Measurements from ENCODE around the gene PAAF1.

The PAAF1 gene

DNA sequence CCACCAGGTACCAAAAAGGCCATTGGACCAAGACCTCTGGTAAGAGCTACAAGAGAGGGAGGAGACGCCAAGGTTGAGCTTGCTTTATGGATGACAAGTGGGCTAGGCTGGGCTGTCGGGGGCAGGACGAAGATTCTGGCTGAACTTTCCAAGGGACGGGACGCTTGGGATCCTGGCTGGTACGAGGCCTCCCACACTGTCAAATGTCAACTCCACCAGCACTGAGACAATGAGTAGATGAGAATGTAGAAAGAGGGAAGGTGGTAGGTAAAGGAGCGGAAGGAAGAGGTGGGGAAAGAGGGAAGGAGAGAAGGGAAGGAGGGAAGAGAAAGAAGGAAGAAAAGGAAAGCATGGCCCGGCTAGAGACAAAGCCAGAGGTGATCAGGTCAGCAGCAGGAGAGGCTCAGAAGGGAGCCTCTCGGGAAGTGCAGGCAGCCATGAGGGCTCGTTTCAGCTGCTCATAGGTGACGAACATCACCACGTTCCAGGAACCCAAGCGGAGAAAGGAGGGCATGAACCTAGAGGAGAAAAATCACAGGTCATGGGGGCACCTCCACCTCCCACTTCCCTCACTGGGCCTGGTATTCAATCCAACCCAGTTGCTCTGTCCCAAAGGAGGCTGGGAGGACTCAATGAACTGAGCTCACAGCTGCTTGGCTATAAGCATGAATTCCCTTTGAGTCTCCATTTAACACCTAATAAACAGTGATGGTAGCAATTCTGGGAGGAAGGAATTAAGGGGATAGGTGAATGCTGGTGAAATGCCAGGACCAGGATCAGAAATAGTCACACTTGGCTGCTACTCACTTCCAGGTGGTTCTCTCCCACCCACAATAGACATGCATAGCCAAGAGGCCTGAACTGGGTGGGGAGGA is 98.0 kb downstream of the PAAF1 start:
- DNase-seq, result no peak

DNA sequence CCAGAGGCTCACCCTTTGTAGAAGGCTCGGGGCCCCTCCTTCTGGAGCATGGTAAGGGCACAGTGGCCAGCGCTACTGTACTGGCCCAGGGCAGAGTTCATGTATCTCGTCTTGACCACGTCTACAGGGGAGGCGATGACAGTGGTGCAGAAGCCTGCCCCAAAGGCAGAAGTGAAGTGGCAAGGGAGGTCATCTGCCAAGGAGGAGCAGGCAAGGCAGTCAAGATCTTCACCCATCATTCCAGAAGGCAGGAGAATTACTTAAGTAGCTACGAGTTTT is 98.6 kb downstream of the PAAF1 start:
- DNase-seq, result no peak

DNA sequence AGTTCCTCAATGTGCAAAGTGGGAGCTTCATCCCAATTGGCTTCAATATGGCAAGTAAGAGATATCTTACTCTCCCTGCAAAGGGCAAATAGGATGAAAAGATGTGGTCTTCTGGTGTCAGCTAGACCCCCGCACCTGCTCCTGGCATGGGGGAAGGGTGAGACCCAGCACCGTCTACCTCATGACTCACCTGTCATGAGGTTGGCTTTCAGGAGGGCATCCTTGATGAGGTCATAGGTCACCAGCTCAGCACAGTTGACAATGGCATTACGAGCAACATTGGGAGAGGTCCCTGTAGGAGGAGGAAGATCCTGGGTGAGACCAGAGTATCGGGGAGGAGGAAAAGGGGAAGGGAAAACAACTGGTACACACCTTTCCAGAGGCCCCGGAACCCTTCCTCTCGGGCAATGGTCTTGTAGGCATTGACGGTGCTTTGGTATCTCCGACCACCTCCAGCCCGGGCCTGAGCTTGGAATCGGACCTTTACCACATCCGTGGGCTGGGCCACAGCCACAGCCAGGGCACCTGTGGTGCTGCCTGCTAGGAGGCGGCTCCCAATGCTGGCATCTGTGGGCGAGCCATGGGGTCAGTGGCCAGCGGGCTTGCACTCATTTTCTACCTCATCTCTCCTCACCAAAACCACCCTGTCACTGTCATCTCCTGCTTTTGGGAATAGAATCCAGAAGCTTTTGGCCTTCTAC is 99.8 kb downstream of the PAAF1 start:
- no peak for DNase-seq

DNA sequence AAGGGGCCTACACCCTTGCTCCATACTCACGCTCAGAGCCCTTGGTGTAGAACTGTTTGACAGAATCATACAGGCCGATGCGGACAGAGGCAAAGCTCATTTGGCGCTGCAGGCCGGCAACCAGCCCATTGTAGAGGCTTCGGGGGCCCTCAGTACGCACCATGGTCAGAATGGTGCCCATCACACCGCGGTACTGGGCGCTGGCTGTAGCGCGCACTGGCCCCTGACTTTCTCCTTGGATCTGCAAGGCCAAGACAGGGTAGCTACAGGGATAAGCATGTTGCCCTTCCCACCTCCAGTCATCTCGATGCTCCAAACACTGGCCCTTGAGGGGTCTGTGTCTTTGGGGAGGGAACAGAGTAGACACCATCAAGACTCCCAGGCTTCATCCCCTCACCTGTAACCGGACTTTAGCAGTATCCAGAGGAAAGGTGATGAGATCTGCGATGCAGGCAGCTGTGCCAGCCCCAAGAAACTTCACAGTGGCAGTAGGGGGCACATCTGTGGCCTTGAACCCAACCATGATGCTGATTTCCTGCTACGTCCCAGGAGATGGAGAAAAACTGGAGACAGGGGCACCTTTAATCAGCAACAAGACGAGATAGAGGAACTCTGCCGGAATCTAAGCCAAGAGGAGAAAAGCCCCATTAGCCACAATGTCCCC is 101.2 kb downstream of the PAAF1 start:
- DNase-seq, result no peak

DNA sequence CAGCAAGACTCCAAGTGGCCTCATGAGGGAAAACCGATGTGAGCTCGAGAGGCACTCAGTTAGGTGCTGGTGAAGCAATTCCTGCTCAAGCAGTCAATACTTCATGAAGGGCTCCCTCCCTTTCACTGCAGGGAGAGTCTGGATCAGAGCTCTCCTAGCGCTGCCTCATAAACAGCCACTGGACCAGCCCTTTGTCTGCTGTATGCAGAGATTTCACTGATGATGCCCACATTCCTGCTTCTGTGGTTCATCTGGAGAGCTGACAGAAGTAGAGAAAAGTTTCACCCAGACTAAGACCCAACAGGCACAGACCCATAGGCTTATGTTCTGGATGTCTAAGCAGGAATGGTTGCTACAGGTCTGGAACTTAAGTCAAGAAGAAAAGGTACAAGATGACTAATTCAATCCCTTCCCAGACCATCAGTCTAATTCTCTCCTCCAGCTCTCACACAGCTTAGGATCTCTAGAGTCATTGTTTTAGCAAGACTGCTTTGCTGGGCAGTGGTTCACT is 101.8 kb downstream of the PAAF1 start:
- DNase-seq, result no peak

GRCh38 chr11:73980001-73980961 is 103.5 kb downstream of the PAAF1 start:
- DNase-seq, result no peak

All from HCEC 1CT (cell line).